Lung (tissue), 12 donors: ENCODE data around the gene DHRS11. TPM values are rescaled to one million over a fixed set of nuclear protein-coding genes. Genes with fewer than 3 reads are reported as not detected.

ENCODE experiments used
- ATAC-seq: fragments of 200-7000 bp; cut with Tn5 transposase; one replicate; pipeline ENCODE4 v1.9.1; 2020; ENCODE audit warnings: moderate number of reproducible peaks; ENCODE audit not compliant: insufficient read depth, low FRiP score
- DNase-seq, 3 donors: peaks; one replicate each; pipeline ENCODE4 v3.0.0-alpha.2; 2013 to 2017
- H3K27ac ChIP-seq, 2 donors: one replicate each; pipeline ENCODE4 v1.5.1; 2013; ENCODE audit warnings: mild to moderate bottlenecking in 2 of 2, moderate library complexity in 2 of 2, control low read depth in 1 of 2, inconsistent platforms in 1 of 2, low read depth in 1 of 2, low read length in 1 of 2
- H3K27me3 ChIP-seq, 3 donors: one replicate each; pipeline ENCODE4 v1.5.1; 2013; ENCODE audit warnings: low read length in 2 of 3; ENCODE audit not compliant: control insufficient read depth in 3 of 3, insufficient read depth in 3 of 3
- H3K36me3 ChIP-seq, 4 donors: one replicate each; pipeline ENCODE4 v1.5.1; 2013; ENCODE audit warnings: low read length in 4 of 4, mild to moderate bottlenecking in 1 of 4, moderate library complexity in 1 of 4; ENCODE audit not compliant: control insufficient read depth in 4 of 4, insufficient read depth in 4 of 4
- H3K4me1 ChIP-seq, 5 donors: one replicate each; pipeline ENCODE4 v1.5.1; 2013; ENCODE audit warnings: low read length in 5 of 5, mild to moderate bottlenecking in 2 of 5, moderate library complexity in 1 of 5; ENCODE audit not compliant: control insufficient read depth in 5 of 5, insufficient read depth in 5 of 5
- H3K4me3 ChIP-seq: one replicate; pipeline ENCODE4 v1.5.1; 2013; ENCODE audit warnings: mild to moderate bottlenecking, control low read depth, moderate library complexity
- H3K9ac ChIP-seq, 2 donors: one replicate each; pipeline ENCODE4 v1.5.1; 2013; ENCODE audit warnings: low read length in 2 of 2, control low read depth in 1 of 2; ENCODE audit not compliant: insufficient read depth in 1 of 2
- H3K9me3 ChIP-seq, 4 donors: one replicate each; pipeline ENCODE4 v1.5.1; 2013; ENCODE audit warnings: low read length in 3 of 4, mild to moderate bottlenecking in 1 of 4, moderate library complexity in 1 of 4; ENCODE audit not compliant: control insufficient read depth in 4 of 4, insufficient read depth in 3 of 4
- WGBS, 2 donors: extraction: QIAGEN DNeasy Blood & Tissue Kit; methylation state at CpG; one replicate each; pipeline ENCODE4 v1.1.7; 2013; 5-methylcytosine and 5-hydroxymethylcytosine counted together
- polyA plus RNA-seq, 2 donors: library from polyadenylated mRNA; stranded (reverse); fragments of 200-250 nt; gene quantifications; one replicate each; pipeline ENCODE4 v1.2.1, GENCODE V29; 2013
- total RNA-seq, 2 donors: library from RNA; depleted of rRNA in 1 of 2; stranded (reverse); fragments of >200 nt in 1 of 2; gene quantifications; one replicate each; pipeline ENCODE4 v1.2.1, GENCODE V29; 2014 to 2021
- TF ChIP-seq, protein P1 (sequence below): IDR thresholded peaks from 2 replicates; pipeline ENCODE4 v1.5.1; 2012; ENCODE audit warnings: mild to moderate bottlenecking; ENCODE audit errors: control extremely low read depth, extremely low read depth
- donor health status: control.
- donor health status: control.
- donor health status: Bipolar disorder and iron deficiency.
- donor health status: healthy.
- donor health status: DM: yes; HTN: yes; CAD: no.

The DHRS11 gene
- total and polyA plus RNA-seq, 4 donors = 3.7 to 9.1 (median 5.7) TPM

DNA sequence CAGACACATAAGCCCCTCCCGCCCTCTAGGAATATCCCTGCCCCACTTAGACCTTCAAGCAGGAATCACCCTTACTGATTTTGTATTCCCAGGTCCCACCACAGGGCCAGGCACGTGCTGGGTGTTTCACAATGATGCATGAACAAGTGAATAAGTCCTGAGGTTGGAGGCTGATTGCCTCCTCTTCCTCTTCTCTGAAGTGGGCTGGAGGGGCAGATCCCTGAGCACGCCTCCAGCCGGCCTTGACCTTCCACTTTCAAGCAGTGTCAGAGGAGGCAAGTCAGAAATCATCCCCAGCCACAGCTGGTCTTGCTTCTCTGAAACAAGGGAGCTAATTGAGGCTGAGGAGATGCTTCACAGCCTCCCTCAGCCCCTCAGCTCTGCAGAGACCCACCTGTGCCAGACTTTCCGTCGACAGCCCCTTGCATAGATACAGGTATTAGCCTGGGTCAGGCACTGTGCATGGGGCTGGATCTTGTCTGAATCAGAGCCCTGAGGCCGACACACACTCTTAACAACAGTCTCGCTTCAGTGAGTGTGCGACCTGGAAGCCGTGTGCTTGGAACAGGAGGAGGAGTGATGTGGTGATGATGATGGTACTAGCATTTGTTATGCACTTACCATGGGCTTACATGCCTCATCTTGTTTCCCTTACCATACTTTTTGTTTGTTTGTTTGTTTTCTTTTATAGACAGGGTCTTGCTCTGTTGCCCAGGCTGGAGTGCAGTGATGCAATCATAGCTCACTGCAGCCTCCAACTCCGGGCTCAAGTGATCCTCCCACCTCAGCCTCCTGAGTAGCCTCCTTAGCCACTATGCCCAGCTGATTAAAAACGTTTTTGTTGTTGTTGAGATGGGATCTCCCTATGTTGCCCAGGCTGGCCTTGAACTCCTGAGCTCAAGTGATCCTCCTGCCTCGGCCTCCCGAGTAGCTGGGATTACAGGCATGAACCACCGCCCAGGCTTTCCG, 24.7 kb downstream of the DHRS11 start:
- no peak overlapping the region for H3K9ac ChIP-seq
- no peaks in the 10 kb centered on the region for H3K4me1 ChIP-seq
- no peak overlapping the region for H3K27ac ChIP-seq
- DNase-seq (no peak), ATAC-seq (no peak)
- H3K9me3 ChIP-seq = peaks cover 0 to 2% (median 0%) of the 10 kb centered on the region in 4 donors
- no peaks in the 10 kb centered on the region for H3K36me3 ChIP-seq
- TF ChIP-seq, protein P1, sequence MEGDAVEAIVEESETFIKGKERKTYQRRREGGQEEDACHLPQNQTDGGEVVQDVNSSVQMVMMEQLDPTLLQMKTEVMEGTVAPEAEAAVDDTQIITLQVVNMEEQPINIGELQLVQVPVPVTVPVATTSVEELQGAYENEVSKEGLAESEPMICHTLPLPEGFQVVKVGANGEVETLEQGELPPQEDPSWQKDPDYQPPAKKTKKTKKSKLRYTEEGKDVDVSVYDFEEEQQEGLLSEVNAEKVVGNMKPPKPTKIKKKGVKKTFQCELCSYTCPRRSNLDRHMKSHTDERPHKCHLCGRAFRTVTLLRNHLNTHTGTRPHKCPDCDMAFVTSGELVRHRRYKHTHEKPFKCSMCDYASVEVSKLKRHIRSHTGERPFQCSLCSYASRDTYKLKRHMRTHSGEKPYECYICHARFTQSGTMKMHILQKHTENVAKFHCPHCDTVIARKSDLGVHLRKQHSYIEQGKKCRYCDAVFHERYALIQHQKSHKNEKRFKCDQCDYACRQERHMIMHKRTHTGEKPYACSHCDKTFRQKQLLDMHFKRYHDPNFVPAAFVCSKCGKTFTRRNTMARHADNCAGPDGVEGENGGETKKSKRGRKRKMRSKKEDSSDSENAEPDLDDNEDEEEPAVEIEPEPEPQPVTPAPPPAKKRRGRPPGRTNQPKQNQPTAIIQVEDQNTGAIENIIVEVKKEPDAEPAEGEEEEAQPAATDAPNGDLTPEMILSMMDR = no peak
- H3K4me3 ChIP-seq = no peak overlapping the region
- peaks cover 5 to 22% (median 7%) of the 10 kb centered on the region in 3 donors for H3K27me3 ChIP-seq
- WGBS, 2 donors = 82 to 85% methylated on average over 16 of the region's 16 CpGs

DNA sequence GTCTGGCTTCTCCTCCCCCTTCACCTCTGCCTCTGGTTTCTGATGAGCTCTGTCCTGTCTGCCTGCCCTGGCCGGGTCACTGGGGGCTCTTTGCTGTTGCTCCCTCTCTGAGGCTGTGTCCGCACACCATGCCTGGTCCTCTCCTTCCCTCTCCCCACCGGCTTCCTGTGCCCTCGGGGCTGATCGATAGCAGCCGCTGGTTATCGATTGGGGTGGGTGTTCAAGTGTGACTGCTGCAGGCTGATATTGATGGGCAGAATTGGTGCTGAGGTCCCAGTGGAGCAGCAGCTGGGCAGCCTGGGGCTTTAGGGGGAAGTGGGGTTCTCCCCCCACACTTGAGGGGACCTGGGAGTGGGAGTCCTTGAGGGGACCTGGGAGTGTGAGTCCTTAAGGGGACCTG, 26.1 kb downstream of the DHRS11 start:
- 88 to 89% methylated on average over 7 of the region's 7 CpGs for WGBS, 2 donors
- Histone ChIP-seq H3K27me3 (peaks cover 5 to 21% (median 7%) of the 10 kb centered on the region in 3 donors), H3K36me3 (no peaks in the 10 kb centered on the region), H3K4me1 (no peaks in the 10 kb centered on the region), H3K9ac (no peak overlapping the region), H3K9me3 (peaks cover 0 to 2% (median 0%) of the 10 kb centered on the region in 4 donors), H3K27ac (no peak overlapping the region), H3K4me3 (no peak overlapping the region)
- DNase-seq (no peak), ATAC-seq (no peak)
- TF ChIP-seq, protein P1 = no peak

DNA sequence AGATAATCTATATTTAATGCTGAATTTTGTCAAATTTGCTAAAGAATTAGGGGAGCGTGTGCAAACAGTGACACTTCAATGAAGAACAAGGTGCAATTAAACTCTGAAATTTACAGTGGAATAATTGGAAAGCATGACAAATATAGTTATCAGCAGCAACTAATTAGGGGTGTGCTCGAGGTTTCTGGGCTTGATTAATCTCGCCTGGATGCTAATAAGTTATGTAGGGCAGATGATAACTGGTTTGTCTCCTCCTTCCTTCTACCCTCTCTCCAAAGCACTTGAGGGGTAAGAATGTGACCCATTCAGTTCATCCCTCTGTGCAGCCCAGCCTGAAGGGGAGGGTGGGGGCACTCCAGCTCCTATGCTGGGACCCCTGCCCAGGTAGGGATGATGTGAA, 31.6 kb downstream of the DHRS11 start:
- Histone ChIP-seq H3K4me1 (no peaks in the 10 kb centered on the region), H3K36me3 (no peaks in the 10 kb centered on the region), H3K27ac (no peak overlapping the region), H3K9ac (no peak overlapping the region), H3K4me3 (no peak overlapping the region), H3K27me3 (no peaks in the 10 kb centered on the region), H3K9me3 (no peaks in the 10 kb centered on the region)
- no peak for DNase-seq
- WGBS, 2 donors = 71 to 91% methylated on average over 3 of the region's 3 CpGs
- TF ChIP-seq, protein P1 = no peak
- ATAC-seq = no peak
